ENCODE data around the gene CHI3L2.

- TF ChIP-seq CTCF (conservative IDR thresholded peaks at IDR 0.05; ENCODE audit: low read depth, low read length) (no peak), RCOR1 (IDR thresholded peaks at IDR 0.05; ENCODE audit: insufficient replicate concordance, low read length) (no peak), CHD1 (IDR thresholded peaks at IDR 0.05; ENCODE audit: low read depth, low read length) (no peak), MAZ (IDR thresholded peaks at IDR 0.05; ENCODE audit: borderline replicate concordance, low read depth, low read length) (no peak), BHLHE40 (IDR thresholded peaks at IDR 0.05; ENCODE audit: low read depth, low read length) (no peak), FOS (IDR thresholded peaks at IDR 0.05; ENCODE audit: low read depth, low read length) (no peak), POLR2A (IDR thresholded peaks at IDR 0.05; ENCODE audit: low read depth, low read length) (no peak), RAD21 (IDR thresholded peaks at IDR 0.05; ENCODE audit: low read length) (no peak), CEBPB (IDR thresholded peaks at IDR 0.05; ENCODE audit: low read depth, low read length) (no peak)
Observed at GRCh38 chr1:111200802-111201161, 26.7 kb upstream of the CHI3L2 start.
